ENCODE measurements around the gene ABHD5.
A peak's percentile ranks its signal among the peaks of the same experiment; 100 is the strongest.

- TF ChIP-seq CTCF (IDR thresholded peaks at IDR 0.05; ENCODE audit: low read depth, low read length, poor library complexity, severe bottlenecking), result peak; percentile 24
- no peak for TF ChIP-seq EZH2phosphoT487 (IDR thresholded peaks at IDR 0.05; ENCODE audit: borderline replicate concordance, low read length)
Observed at GRCh38 chr3:43690400-43691119, at the start of gene ABHD5.
